Measurements from ENCODE around the gene TNRC6A. TPM values are rescaled to one million over a fixed set of nuclear protein-coding genes. Genes with fewer than 3 reads are reported as not detected.

Gene TNRC6A
- total RNA-seq, 1 experiment from 2014 or later = 84.8 TPM

DNA sequence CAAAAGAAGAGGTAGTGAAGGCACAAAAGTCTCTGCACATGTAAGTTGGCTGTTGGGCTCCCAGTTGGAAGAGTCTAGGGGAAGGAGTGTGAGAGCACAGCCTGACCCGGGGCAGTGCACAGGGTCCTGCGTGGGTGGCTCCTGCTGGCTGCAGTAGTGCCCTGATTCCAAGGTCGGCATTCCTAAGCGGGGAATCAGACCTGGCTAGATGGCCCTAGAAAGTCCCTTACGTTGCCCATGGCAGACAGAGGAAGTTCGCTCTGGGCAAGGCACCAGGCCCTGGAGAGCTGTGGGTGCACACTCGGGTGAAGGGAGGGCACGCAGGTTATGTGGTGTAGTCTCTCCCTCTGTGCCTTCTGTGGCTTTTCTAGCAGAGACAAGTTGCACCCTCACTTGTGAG is 93.5 kb downstream of the TNRC6A start:
- ChIA-PET CTCF (no interaction called here), POLR2A (ENCODE audit: unreplicated experiment) (no interaction called here)
- Histone ChIP-seq H3K36me3 (ENCODE audit: low read depth) (peaks cover 27% of the 10 kb centered on the region), H2AFZ (no peak overlapping the region), H3K4me3 (no peak overlapping the region), H3K79me2 (ENCODE audit: low read depth) (no peaks in the 10 kb centered on the region), H3K4me2 (no peak overlapping the region), H3F3A (ENCODE audit: insufficient read depth, low read depth) (peaks cover 15% of the 10 kb centered on the region), H3K9me2 (ENCODE audit: insufficient read depth) (no peaks in the 10 kb centered on the region), H4K20me1 (ENCODE audit: insufficient read depth) (peaks cover 6% of the 10 kb centered on the region; the same call in 1 of the 2 replicates), H3K9me3 (ENCODE audit: insufficient read depth, low read depth) (no peaks in the 10 kb centered on the region), H3K4me1 (replicated peaks; ENCODE audit: insufficient read depth) (no peaks in the 10 kb centered on the region), H3K27me3 (ENCODE audit: insufficient read depth, low read depth) (no peaks in the 10 kb centered on the region), H3K27ac (no peak overlapping the region)
- DNase-seq = no peak
- TF ChIP-seq, protein P1, sequence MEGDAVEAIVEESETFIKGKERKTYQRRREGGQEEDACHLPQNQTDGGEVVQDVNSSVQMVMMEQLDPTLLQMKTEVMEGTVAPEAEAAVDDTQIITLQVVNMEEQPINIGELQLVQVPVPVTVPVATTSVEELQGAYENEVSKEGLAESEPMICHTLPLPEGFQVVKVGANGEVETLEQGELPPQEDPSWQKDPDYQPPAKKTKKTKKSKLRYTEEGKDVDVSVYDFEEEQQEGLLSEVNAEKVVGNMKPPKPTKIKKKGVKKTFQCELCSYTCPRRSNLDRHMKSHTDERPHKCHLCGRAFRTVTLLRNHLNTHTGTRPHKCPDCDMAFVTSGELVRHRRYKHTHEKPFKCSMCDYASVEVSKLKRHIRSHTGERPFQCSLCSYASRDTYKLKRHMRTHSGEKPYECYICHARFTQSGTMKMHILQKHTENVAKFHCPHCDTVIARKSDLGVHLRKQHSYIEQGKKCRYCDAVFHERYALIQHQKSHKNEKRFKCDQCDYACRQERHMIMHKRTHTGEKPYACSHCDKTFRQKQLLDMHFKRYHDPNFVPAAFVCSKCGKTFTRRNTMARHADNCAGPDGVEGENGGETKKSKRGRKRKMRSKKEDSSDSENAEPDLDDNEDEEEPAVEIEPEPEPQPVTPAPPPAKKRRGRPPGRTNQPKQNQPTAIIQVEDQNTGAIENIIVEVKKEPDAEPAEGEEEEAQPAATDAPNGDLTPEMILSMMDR (conservative IDR thresholded peaks at IDR 0.05) = no peak
- no peak for TF ChIP-seq EZH2 (IDR thresholded peaks at IDR 0.05; ENCODE audit: low read depth)
- intact Hi-C loops (cut with micrococcal nuclease; ENCODE audit: unreplicated experiment) = no loop called here
- BruUV-seq (replicated peaks) = no TSS peak

DNA sequence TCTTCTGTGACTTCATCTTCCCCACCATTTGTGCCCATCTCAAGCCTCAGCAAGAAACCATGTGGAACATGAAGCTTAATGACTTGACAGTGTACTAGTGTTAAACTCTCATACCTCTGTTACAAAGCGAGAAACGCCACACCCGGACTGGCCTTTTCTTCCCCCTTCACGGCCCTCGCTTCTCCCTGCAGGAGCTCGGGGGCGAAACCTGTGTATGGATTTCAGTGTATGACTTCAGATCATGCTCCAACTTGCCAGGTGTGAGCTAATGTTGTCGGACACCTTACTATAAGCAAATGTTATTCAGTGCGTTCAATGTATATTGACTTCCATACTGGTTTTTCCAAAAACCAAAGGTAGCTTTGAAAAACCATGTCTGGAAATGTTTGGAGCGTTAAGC is 96.2 kb downstream of the TNRC6A start:
- H3K4me1 ChIP-seq (replicated peaks; ENCODE audit: insufficient read depth) = no peaks in the 10 kb centered on the region
- no peak for DNase-seq
- no peaks in the 10 kb centered on the region for H3K79me2 ChIP-seq (ENCODE audit: low read depth)
- H3F3A ChIP-seq (ENCODE audit: insufficient read depth, low read depth) = peaks cover 10% of the 10 kb centered on the region
- H3K27ac ChIP-seq = no peak overlapping the region
- no peaks in the 10 kb centered on the region for H3K9me3 ChIP-seq (ENCODE audit: insufficient read depth, low read depth)
- H3K4me3 ChIP-seq = no peak overlapping the region
- no peak overlapping the region for H2AFZ ChIP-seq
- BruUV-seq (replicated peaks) = no TSS peak
- ChIA-PET POLR2A (ENCODE audit: unreplicated experiment) (no interaction called here), CTCF (interaction anchor here (0.6 kb wide), 1 partner anchor 222 kb away, joined by 3 read pairs; no protein-coding TSS in a partner anchor)
- H3K9me2 ChIP-seq (ENCODE audit: insufficient read depth) = no peaks in the 10 kb centered on the region
- H3K36me3 ChIP-seq (ENCODE audit: low read depth) = peaks cover 16% of the 10 kb centered on the region
- intact Hi-C loops (cut with micrococcal nuclease; ENCODE audit: unreplicated experiment) = no loop called here
- TF ChIP-seq EZH2 (IDR thresholded peaks at IDR 0.05; ENCODE audit: low read depth) = no peak
- TF ChIP-seq, protein P1 (conservative IDR thresholded peaks at IDR 0.05) = no peak
- peaks cover 6% of the 10 kb centered on the region; the same call in 1 of the 2 replicates for H4K20me1 ChIP-seq (ENCODE audit: insufficient read depth)
- H3K27me3 ChIP-seq (ENCODE audit: insufficient read depth, low read depth) = no peaks in the 10 kb centered on the region
- H3K4me2 ChIP-seq = no peak overlapping the region

DNA sequence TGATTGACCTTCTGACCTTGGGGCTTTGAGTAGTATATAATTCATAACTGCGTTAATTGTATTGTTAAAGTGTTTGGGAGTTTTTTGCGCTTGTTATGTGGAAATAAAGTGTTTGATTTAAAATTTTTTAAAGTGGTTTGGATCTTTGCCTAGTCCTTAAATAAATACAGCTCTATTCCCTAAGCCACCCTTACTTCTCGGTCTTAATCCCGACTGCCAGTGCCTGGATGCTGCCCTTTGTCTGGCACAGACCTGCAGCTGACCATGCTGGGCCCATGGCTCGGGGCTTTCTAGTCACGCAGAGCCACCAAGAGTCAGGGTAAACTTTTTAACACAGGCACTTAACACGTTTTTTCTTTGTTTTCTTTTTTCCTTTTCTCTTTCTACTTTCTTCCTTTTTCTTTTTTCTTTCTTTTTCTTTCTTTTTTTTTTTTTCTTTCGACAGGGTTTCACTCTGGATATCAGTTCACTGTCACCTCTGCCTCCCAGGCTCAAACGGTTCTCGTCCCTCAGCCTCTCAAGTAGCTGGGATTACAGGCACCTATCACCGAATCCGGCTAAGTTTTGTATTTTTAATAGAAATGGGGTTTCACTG is 96.7 kb downstream of the TNRC6A start:
- Histone ChIP-seq H3F3A (ENCODE audit: insufficient read depth, low read depth) (peaks cover 10% of the 10 kb centered on the region), H3K4me1 (replicated peaks; ENCODE audit: insufficient read depth) (no peaks in the 10 kb centered on the region), H4K20me1 (ENCODE audit: insufficient read depth) (peaks cover 6% of the 10 kb centered on the region; the same call in 1 of the 2 replicates), H2AFZ (no peak overlapping the region), H3K4me2 (no peak overlapping the region), H3K9me2 (ENCODE audit: insufficient read depth) (no peaks in the 10 kb centered on the region), H3K79me2 (ENCODE audit: low read depth) (no peaks in the 10 kb centered on the region), H3K36me3 (ENCODE audit: low read depth) (peaks cover 16% of the 10 kb centered on the region), H3K4me3 (no peak overlapping the region), H3K27me3 (ENCODE audit: insufficient read depth, low read depth) (no peaks in the 10 kb centered on the region), H3K9me3 (ENCODE audit: insufficient read depth, low read depth) (no peaks in the 10 kb centered on the region), H3K27ac (no peak overlapping the region)
- ChIA-PET POLR2A (ENCODE audit: unreplicated experiment) (no interaction called here), CTCF (interaction anchor here (0.6 kb wide), 1 partner anchor 221 kb away, joined by 3 read pairs; no protein-coding TSS in a partner anchor)
- intact Hi-C loops (cut with micrococcal nuclease; ENCODE audit: unreplicated experiment) = no loop called here
- BruUV-seq (replicated peaks) = no TSS peak
- no peak for DNase-seq
- TF ChIP-seq EZH2 (IDR thresholded peaks at IDR 0.05; ENCODE audit: low read depth) = no peak
- TF ChIP-seq, protein P1 (conservative IDR thresholded peaks at IDR 0.05) = no peak
